ENCODE measurements around the gene PTPN11. TPM values are rescaled to one million over a fixed set of nuclear protein-coding genes. Genes with fewer than 3 reads are reported as not detected.
"Not testable (repeated sequence)": the region's sequence is repeated elsewhere in the genome, so short reads cannot be mapped to it uniquely, and the experiment has no call there.

PTPN11 gene
- total and polyA plus RNA-seq, 2 experiments from 2014 or later: 87.0 to 94.7 TPM

- Histone ChIP-seq H3K4me3 (no peak overlapping the region), H3K9me2 (ENCODE audit: insufficient read depth) (no peaks in the 10 kb centered on the region), H3K27me3 (ENCODE audit: insufficient read depth) (no peaks in the 10 kb centered on the region), H3K4me2 (no peak overlapping the region), H3F3A (replicated peaks; ENCODE audit: low read depth) (peaks cover 43% of the 10 kb centered on the region), H3K27ac (ENCODE audit: low read depth) (no peak overlapping the region), H3K79me2 (replicated peaks; ENCODE audit: insufficient read depth) (peaks cover 28% of the 10 kb centered on the region), H3K36me3 (ENCODE audit: insufficient read depth) (peaks cover 38% of the 10 kb centered on the region), H3K4me1 (ENCODE audit: insufficient read depth) (peaks cover 11% of the 10 kb centered on the region; the same call in 1 of the 2 replicates), H2AFZ (no peak overlapping the region), H4K20me1 (replicated peaks; ENCODE audit: insufficient read depth) (peaks cover 33% of the 10 kb centered on the region)
- ATAC-seq (no peak), DNase-seq (ENCODE audit: low spot score) (no peak)
- Mint-ChIP-seq H3K27me3 (ENCODE audit: insufficient read depth, low read depth, poor library complexity) (peaks cover 14% of the 10 kb centered on the region), H3K36me3 (ENCODE audit: low read depth) (peaks cover 47% of the 10 kb centered on the region), H3K4me1 (peaks cover 16% of the 10 kb centered on the region), H3K9me3 (no peaks in the 10 kb centered on the region; the same call in 2 of the 3 replicates), H3K4me3 (peak overlapping the region; percentile 100; the same call in 1 of the 3 replicates), H3K27ac (no peak overlapping the region)
- no peak for TF ChIP-seq CREB1 (CRISPR knock-in tag; IDR thresholded peaks at IDR 0.05; ENCODE audit: low read depth)
These were observed 8.9 kb upstream of the PTPN11 start for GRCh38 chr12:112409906-112410244.

- no peak overlapping the region for H3K27ac Mint-ChIP-seq
- H3K36me3 Mint-ChIP-seq (ENCODE audit: low read depth): peaks cover 5% of the 10 kb centered on the region; the same call in 2 of the 3 replicates
- H3K27me3 Mint-ChIP-seq (ENCODE audit: insufficient read depth, low read depth, poor library complexity): peaks cover 15% of the 10 kb centered on the region
- Histone ChIP-seq H3K4me1 (ENCODE audit: insufficient read depth) (no peaks in the 10 kb centered on the region), H3K4me3 (no peak overlapping the region), H3K9me2 (ENCODE audit: insufficient read depth) (no peaks in the 10 kb centered on the region), H3K4me2 (no peak overlapping the region), H3K27ac (ENCODE audit: low read depth) (no peak overlapping the region), H2AFZ (no peak overlapping the region), H3F3A (replicated peaks; ENCODE audit: low read depth) (peaks cover 10% of the 10 kb centered on the region; the same call in 1 of the 2 replicates), H4K20me1 (replicated peaks; ENCODE audit: insufficient read depth) (no peaks in the 10 kb centered on the region), H3K79me2 (replicated peaks; ENCODE audit: insufficient read depth) (peaks cover 10% of the 10 kb centered on the region; the same call in 1 of the 2 replicates), H3K36me3 (ENCODE audit: insufficient read depth) (no peaks in the 10 kb centered on the region), H3K27me3 (ENCODE audit: insufficient read depth) (no peaks in the 10 kb centered on the region)
- TF ChIP-seq ZNF331 (CRISPR knock-in tag; IDR thresholded peaks at IDR 0.05; ENCODE audit: low read depth) (no peak), NANOG (IDR thresholded peaks at IDR 0.05; ENCODE audit: borderline replicate concordance) (no peak), STAT1 (IDR thresholded peaks at IDR 0.05; ENCODE audit: unreplicated experiment) (no peak), ZNF114 (CRISPR knock-in tag; IDR thresholded peaks at IDR 0.05) (no peak), ETS1 (IDR thresholded peaks at IDR 0.05) (no peak), EZH2 (IDR thresholded peaks at IDR 0.05; ENCODE audit: low read depth, unreplicated experiment) (no peak), REST (IDR thresholded peaks at IDR 0.05; ENCODE audit: unreplicated experiment) (no peak), POLR2AphosphoS5 (IDR thresholded peaks at IDR 0.05; ENCODE audit: low read depth) (no peak), CTCF (conservative IDR thresholded peaks at IDR 0.05; ENCODE audit: low read depth in 2 of 2) (no peak), JUNB (IDR thresholded peaks at IDR 0.05; ENCODE audit: unreplicated experiment) (no peak)
- no peak overlapping the region for H3K4me3 Mint-ChIP-seq
- H3K9me3 Mint-ChIP-seq: no peaks in the 10 kb centered on the region; the same call in 1 of the 3 replicates
- no peaks in the 10 kb centered on the region; the same call in 2 of the 3 replicates for H3K4me1 Mint-ChIP-seq
- DNase-seq (ENCODE audit: low spot score): no peak
- ATAC-seq: no peak
These were observed 4.7 kb upstream of the PTPN11 start for GRCh38 chr12:112413855-112414625.

- H3K4me3 ChIP-seq; H3K27ac Mint-ChIP-seq; ATAC-seq; H3K9me2 ChIP-seq (ENCODE audit: insufficient read depth); H3K27me3 ChIP-seq (ENCODE audit: insufficient read depth); H2AFZ ChIP-seq; DNase-seq (ENCODE audit: low spot score); H3K9me3 Mint-ChIP-seq; H3K36me3 ChIP-seq (ENCODE audit: insufficient read depth); H3K27ac ChIP-seq (ENCODE audit: low read depth); H3K36me3 Mint-ChIP-seq (ENCODE audit: low read depth); H4K20me1 ChIP-seq (replicated peaks; ENCODE audit: insufficient read depth); H3K4me2 ChIP-seq; H3K4me1 Mint-ChIP-seq; H3K4me3 Mint-ChIP-seq: not testable (repeated sequence)
- peaks cover 22% of the 10 kb centered on the region for H3K79me2 ChIP-seq (replicated peaks; ENCODE audit: insufficient read depth)
- H3F3A ChIP-seq (replicated peaks; ENCODE audit: low read depth): peaks cover 13% of the 10 kb centered on the region; the same call in 1 of the 2 replicates
- H3K4me1 ChIP-seq (ENCODE audit: insufficient read depth): peaks cover 11% of the 10 kb centered on the region; the same call in 1 of the 2 replicates
- peaks cover 13% of the 10 kb centered on the region for H3K27me3 Mint-ChIP-seq (ENCODE audit: insufficient read depth, low read depth, poor library complexity)
These were observed 3.3 kb upstream of the PTPN11 start for GRCh38 chr12:112415457-112415856.
